Fibroblast of lung (primary cell): Measurements from ENCODE around the gene CHRM5. TPM values are rescaled to one million over a fixed set of nuclear protein-coding genes. Genes with fewer than 3 reads are reported as not detected.

Experiments used
- DNase-seq, 2 donors: peaks; one replicate each; pipeline versions ENCODE4 v3.0.0 to v3.0.0-alpha.2; 2010; ENCODE audit warnings: low read depth in 2 of 2
- H2AFZ ChIP-seq: 2 replicates; pipeline ENCODE4 v1.5.1; 2012; ENCODE audit warnings: low read length, control low read depth, inconsistent platforms
- H3K27ac ChIP-seq: 2 replicates; pipeline ENCODE4 v1.5.1; 2011; ENCODE audit warnings: low read length, control low read depth; ENCODE audit not compliant: insufficient read depth
- H3K27me3 ChIP-seq: 2 replicates; pipeline ENCODE4 v1.5.1; 2011; ENCODE audit warnings: mild to moderate bottlenecking, low read length; ENCODE audit not compliant: control insufficient read depth, insufficient read depth
- H3K36me3 ChIP-seq: 2 replicates; pipeline ENCODE4 v1.5.1; 2011; ENCODE audit warnings: low read length; ENCODE audit not compliant: control insufficient read depth, insufficient read depth
- H3K4me1 ChIP-seq: 2 replicates; pipeline ENCODE4 v1.5.1; 2011; ENCODE audit warnings: low read length; ENCODE audit not compliant: control insufficient read depth, insufficient read depth; ENCODE audit errors: extremely low read depth
- H3K4me2 ChIP-seq: 2 replicates; pipeline ENCODE4 v1.5.1; 2011; ENCODE audit warnings: low read length, control low read depth; ENCODE audit not compliant: insufficient read depth; ENCODE audit errors: extremely low read depth
- H3K4me3 ChIP-seq, 4 experiments: fragments of 200-600 bp in 1 of 4; sonication (generic) in 1 of 4; replicated peaks in 1 of 4; 2 replicates each; pipeline ENCODE4 v1.5.1; 2011 to 2016; ENCODE audit warnings: low read length in 4 of 4, low read depth in 3 of 4, mild to moderate bottlenecking in 3 of 4, control low read depth in 2 of 4, inconsistent platforms in 1 of 4, mixed read lengths in 1 of 4; ENCODE audit not compliant: insufficient read depth in 1 of 4; ENCODE audit errors: control extremely low read depth in 1 of 4
- H3K79me2 ChIP-seq: 2 replicates; pipeline ENCODE4 v1.5.1; 2012; ENCODE audit warnings: mild to moderate bottlenecking, low read length, inconsistent platforms; ENCODE audit not compliant: control insufficient read depth, insufficient read depth
- H3K9ac ChIP-seq: 2 replicates; pipeline ENCODE4 v1.5.1; 2011; ENCODE audit warnings: mild to moderate bottlenecking, low read length, control low read depth; ENCODE audit not compliant: insufficient read depth
- H3K9me3 ChIP-seq: 2 replicates; pipeline ENCODE4 v1.5.1; 2012; ENCODE audit warnings: low read depth, low read length; ENCODE audit not compliant: control insufficient read depth, insufficient read depth
- H4K20me1 ChIP-seq: 2 replicates; pipeline ENCODE4 v1.5.1; 2011; ENCODE audit warnings: low read length; ENCODE audit not compliant: control insufficient read depth, insufficient read depth; ENCODE audit errors: extremely low read depth
- CTCF ChIP-seq, 2 donors: IDR thresholded peaks in 1 of 2; conservative IDR thresholded peaks in 1 of 2; 1 replicate in 1 of 2; 2 replicates in 1 of 2; pipeline ENCODE4 v1.5.1; 2011 to 2012; ENCODE audit warnings: low read length in 2 of 2, control low read depth in 1 of 2, inconsistent platforms in 1 of 2, low read depth in 1 of 2, mild to moderate bottlenecking in 1 of 2
- EZH2 ChIP-seq: IDR thresholded peaks from 2 replicates; pipeline ENCODE4 v1.5.1; 2012; ENCODE audit warnings: low read length, control low read depth, mild to moderate bottlenecking; ENCODE audit errors: missing control alignments
- polyA plus RNA-seq, 2 donors: library from polyadenylated mRNA; depleted of rRNA in 1 of 2; stranded (reverse) in 1 of 2; unstranded in 1 of 2; fragments of >200 nt; gene quantifications; 2 replicates each; pipeline ENCODE4 v1.2.1, GENCODE V29; 2011 to 2012; ENCODE audit warnings: missing spikeins in 1 of 2
- total RNA-seq: library from RNA; depleted of rRNA; stranded (reverse); fragments of >200 nt; gene quantifications from 2 replicates; pipeline ENCODE4 v1.2.1, GENCODE V29; 2014

Gene CHRM5
- total and polyA plus RNA-seq, 2 donors (not counting 1 experiment from before 2014, with no cell fraction given) = 0.03 TPM; not detected in 1

GRCh38 chr15:33932734-33933133, 35.6 kb upstream of the CHRM5 start:
- Histone ChIP-seq H3K79me2 (no peaks in the 10 kb centered on the region), H3K4me1 (no peaks in the 10 kb centered on the region), H2AFZ (no peak overlapping the region), H3K4me2 (no peak overlapping the region), H3K4me3 (no peak overlapping the region), H4K20me1 (no peaks in the 10 kb centered on the region), H3K27ac (no peak overlapping the region), H3K36me3 (no peaks in the 10 kb centered on the region), H3K27me3 (no peaks in the 10 kb centered on the region), H3K9me3 (no peaks in the 10 kb centered on the region), H3K9ac (no peak overlapping the region)
- TF ChIP-seq EZH2 (no peak), CTCF (conservative IDR thresholded peaks at IDR 0.05 in 1 of 2, IDR thresholded peaks at IDR 0.05 in 1 of 2; ENCODE audit: low read depth in 1 of 2, low read length in 2 of 2) (no peak)
- no peak for DNase-seq

- Histone ChIP-seq H3K4me3 (no peak overlapping the region), H3K4me1 (no peaks in the 10 kb centered on the region), H3K27ac (no peak overlapping the region), H3K9ac (no peak overlapping the region), H3K27me3 (no peaks in the 10 kb centered on the region), H4K20me1 (no peaks in the 10 kb centered on the region), H3K4me2 (no peak overlapping the region), H3K9me3 (no peaks in the 10 kb centered on the region), H2AFZ (no peak overlapping the region), H3K79me2 (no peaks in the 10 kb centered on the region), H3K36me3 (no peaks in the 10 kb centered on the region)
- TF ChIP-seq EZH2 = no peak
- no peak for TF ChIP-seq CTCF (conservative IDR thresholded peaks at IDR 0.05 in 1 of 2, IDR thresholded peaks at IDR 0.05 in 1 of 2; ENCODE audit: low read depth in 1 of 2, low read length in 2 of 2)
- DNase-seq = peak in 1 of 2 donors; percentile 19
Observed at GRCh38 chr15:33934396-33934795, 33.9 kb upstream of the CHRM5 start.

- Histone ChIP-seq H3K9ac (no peak overlapping the region), H3K36me3 (no peaks in the 10 kb centered on the region)
Observed at GRCh38 chr15:33934921-33935320, 33.4 kb upstream of the CHRM5 start.

More at GRCh38 chr15:33934921-33935320, 33.4 kb upstream of the CHRM5 start:
- Histone ChIP-seq H3K4me3 (no peak overlapping the region), H3K9me3 (no peaks in the 10 kb centered on the region), H3K4me1 (no peaks in the 10 kb centered on the region), H3K27ac (no peak overlapping the region), H3K79me2 (no peaks in the 10 kb centered on the region), H4K20me1 (no peaks in the 10 kb centered on the region), H3K4me2 (no peak overlapping the region), H2AFZ (no peak overlapping the region), H3K27me3 (no peaks in the 10 kb centered on the region)
- no peak for TF ChIP-seq EZH2
- TF ChIP-seq CTCF (conservative IDR thresholded peaks at IDR 0.05 in 1 of 2, IDR thresholded peaks at IDR 0.05 in 1 of 2; ENCODE audit: low read depth in 1 of 2, low read length in 2 of 2) = no peak
- peak in 1 of 2 donors; percentile 46 for DNase-seq
